Lower leg skin (tissue), 3 donors: ENCODE results near the gene SNAI1.

Source experiments
- POLR2A ChIP-seq, 2 donors: fragments of 450-650 bp; IDR thresholded peaks; one replicate each; pipeline ENCODE4 v1.6.1; 2016 to 2017; ENCODE audit warnings: antibody characterized with exemption in 2 of 2, mild to moderate bottlenecking in 1 of 2, moderate library complexity in 1 of 2
- TF ChIP-seq, protein P1 (sequence below), 3 donors: fragments of 450-650 bp; IDR thresholded peaks; one replicate each; pipeline ENCODE4 v1.5.1; 2016; ENCODE audit warnings: antibody characterized with exemption in 3 of 3, mild to moderate bottlenecking in 3 of 3, moderate library complexity in 2 of 3

GRCh38 chr20:50032955-50033666, 50.3 kb downstream of the SNAI1 start:
- TF ChIP-seq, protein P1, sequence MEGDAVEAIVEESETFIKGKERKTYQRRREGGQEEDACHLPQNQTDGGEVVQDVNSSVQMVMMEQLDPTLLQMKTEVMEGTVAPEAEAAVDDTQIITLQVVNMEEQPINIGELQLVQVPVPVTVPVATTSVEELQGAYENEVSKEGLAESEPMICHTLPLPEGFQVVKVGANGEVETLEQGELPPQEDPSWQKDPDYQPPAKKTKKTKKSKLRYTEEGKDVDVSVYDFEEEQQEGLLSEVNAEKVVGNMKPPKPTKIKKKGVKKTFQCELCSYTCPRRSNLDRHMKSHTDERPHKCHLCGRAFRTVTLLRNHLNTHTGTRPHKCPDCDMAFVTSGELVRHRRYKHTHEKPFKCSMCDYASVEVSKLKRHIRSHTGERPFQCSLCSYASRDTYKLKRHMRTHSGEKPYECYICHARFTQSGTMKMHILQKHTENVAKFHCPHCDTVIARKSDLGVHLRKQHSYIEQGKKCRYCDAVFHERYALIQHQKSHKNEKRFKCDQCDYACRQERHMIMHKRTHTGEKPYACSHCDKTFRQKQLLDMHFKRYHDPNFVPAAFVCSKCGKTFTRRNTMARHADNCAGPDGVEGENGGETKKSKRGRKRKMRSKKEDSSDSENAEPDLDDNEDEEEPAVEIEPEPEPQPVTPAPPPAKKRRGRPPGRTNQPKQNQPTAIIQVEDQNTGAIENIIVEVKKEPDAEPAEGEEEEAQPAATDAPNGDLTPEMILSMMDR (IDR thresholded peaks at IDR 0.05): no peak
- no peak for TF ChIP-seq POLR2A (IDR thresholded peaks at IDR 0.05)
